ENCODE measurements around the gene SNU13. TPM values are rescaled to one million over a fixed set of nuclear protein-coding genes. Genes with fewer than 3 reads are reported as not detected.
A peak's percentile ranks its signal among the peaks of the same experiment; 100 is the strongest.

SNU13 gene
- total RNA-seq, 1 donor from 2014 or later = 133 TPM

DNA sequence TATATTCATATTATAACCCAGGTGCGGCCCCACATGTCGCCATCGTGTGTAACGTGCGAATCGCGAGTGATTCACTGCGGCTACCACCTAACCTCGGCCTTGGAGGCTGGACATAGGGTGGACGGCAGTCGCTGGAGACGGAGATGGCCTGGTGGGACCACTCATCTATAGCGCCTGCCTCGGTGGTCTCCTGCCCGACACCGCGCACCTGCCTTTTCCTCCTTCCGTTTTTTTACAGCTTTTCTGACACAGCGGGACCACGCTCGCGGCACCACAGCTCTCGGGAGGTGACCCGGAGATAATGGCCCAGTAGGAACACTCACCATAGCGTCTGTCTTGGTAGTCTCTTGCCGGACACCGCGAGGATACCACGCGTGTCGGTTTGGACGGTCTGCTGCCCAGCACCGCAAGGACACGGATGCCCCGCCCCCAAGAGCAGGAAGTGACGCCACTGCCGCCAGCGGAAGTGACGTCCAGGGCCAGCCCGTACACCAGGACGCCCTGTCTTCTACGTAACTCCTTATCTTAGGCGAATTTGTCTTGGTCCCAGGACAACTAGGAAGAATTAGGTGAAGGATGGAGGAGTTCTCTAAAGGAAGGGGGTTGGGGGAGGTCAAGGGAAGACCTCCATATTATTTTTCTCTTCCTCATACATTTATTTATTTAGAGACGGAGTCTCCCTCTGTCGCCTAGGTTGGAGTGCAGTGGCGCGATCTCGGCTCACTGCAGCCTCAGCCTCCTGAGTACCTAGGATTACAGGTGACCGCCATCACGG, 6.4 kb downstream of the SNU13 start:
- Mint-ChIP-seq H3K27me3 (ENCODE audit: unreplicated experiment) (peaks cover 4% of the 10 kb centered on the region), H3K4me3 (ENCODE audit: unreplicated experiment) (peak overlapping the region; percentile 98), H3K4me1 (ENCODE audit: unreplicated experiment) (peaks cover 5% of the 10 kb centered on the region), H3K36me3 (ENCODE audit: low read depth, unreplicated experiment) (peaks cover 9% of the 10 kb centered on the region), H3K9me3 (ENCODE audit: unreplicated experiment) (no peaks in the 10 kb centered on the region), H3K27ac (ENCODE audit: unreplicated experiment) (peak overlapping the region; percentile 84)
- TF ChIP-seq, protein P1, sequence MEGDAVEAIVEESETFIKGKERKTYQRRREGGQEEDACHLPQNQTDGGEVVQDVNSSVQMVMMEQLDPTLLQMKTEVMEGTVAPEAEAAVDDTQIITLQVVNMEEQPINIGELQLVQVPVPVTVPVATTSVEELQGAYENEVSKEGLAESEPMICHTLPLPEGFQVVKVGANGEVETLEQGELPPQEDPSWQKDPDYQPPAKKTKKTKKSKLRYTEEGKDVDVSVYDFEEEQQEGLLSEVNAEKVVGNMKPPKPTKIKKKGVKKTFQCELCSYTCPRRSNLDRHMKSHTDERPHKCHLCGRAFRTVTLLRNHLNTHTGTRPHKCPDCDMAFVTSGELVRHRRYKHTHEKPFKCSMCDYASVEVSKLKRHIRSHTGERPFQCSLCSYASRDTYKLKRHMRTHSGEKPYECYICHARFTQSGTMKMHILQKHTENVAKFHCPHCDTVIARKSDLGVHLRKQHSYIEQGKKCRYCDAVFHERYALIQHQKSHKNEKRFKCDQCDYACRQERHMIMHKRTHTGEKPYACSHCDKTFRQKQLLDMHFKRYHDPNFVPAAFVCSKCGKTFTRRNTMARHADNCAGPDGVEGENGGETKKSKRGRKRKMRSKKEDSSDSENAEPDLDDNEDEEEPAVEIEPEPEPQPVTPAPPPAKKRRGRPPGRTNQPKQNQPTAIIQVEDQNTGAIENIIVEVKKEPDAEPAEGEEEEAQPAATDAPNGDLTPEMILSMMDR (IDR thresholded peaks at IDR 0.05; ENCODE audit: unreplicated experiment) = no peak
- peak; percentile 81 for DNase-seq (ENCODE audit: low spot score)

DNA sequence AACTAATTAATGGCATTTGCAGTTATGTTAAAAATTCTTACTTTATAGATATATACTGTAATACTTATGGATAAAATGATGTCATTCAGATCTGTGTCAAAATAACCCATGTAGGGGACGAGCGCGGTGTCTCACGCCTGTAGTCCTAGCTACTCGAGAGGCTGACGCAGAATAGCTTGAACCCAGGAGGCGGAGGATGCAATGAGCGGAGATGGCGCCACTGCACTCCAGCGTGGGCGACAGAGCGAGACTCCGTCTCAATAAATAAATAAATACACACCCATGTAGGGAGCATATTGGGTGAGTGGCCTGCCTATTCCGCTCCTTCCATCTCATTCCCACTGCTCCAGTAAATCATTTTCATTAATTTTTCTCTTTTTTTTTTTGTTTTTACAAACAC, 7.1 kb downstream of the SNU13 start:
- Mint-ChIP-seq H3K27ac (ENCODE audit: unreplicated experiment) (no peak overlapping the region), H3K36me3 (ENCODE audit: low read depth, unreplicated experiment) (peaks cover 9% of the 10 kb centered on the region), H3K27me3 (ENCODE audit: unreplicated experiment) (peaks cover 4% of the 10 kb centered on the region), H3K4me3 (ENCODE audit: unreplicated experiment) (peak overlapping the region; percentile 98), H3K9me3 (ENCODE audit: unreplicated experiment) (no peaks in the 10 kb centered on the region), H3K4me1 (ENCODE audit: unreplicated experiment) (peaks cover 3% of the 10 kb centered on the region)
- DNase-seq (ENCODE audit: low spot score) = no peak
- TF ChIP-seq, protein P1 (IDR thresholded peaks at IDR 0.05; ENCODE audit: unreplicated experiment) = no peak

DNA sequence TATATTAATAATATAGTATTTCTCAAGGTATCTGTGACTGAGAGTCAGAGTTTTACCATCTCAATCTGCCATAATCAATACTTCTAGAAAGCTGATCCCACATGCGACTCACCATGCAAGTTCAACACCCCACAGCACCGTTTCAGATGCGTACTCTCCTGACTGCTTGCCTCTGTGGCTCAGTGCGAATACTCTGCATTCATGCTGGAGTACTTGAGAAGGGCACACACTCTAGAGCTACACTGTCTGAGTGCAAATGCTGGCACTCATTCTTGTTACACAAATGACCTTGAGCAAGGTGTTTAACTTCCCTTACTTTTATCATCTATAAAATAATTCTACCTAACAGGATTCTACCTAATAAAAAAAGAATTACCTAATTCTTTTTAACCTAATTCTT, 12.5 kb downstream of the SNU13 start:
- no peaks in the 10 kb centered on the region for H3K9me3 Mint-ChIP-seq (ENCODE audit: unreplicated experiment)
- H3K36me3 Mint-ChIP-seq (ENCODE audit: low read depth, unreplicated experiment) = peaks cover 21% of the 10 kb centered on the region
- peaks cover 3% of the 10 kb centered on the region for H3K27me3 Mint-ChIP-seq (ENCODE audit: unreplicated experiment)

DNA sequence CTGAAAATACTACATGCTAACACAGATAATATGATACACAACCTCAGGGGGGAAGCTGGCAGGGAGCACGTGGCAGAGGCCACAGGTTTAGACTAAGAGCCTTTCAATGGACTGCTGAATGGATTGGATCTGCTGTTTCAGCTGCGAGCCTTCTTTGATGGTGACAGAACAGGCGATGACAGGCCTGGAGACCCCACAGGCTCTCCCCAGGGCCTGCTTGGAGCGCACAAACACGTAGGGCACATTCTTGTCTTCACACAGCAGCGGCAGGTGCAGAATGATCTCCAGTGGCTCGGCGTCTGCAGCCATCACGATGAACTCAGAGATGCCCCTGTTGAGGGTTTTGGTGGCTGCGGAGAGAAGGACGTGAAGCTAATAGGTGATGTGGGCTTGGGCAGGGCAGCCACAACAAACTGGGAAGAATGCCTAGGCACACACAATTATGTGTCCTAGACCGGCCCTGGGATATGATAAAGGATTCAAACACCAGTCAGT, 13.8 kb downstream of the SNU13 start:
- TF ChIP-seq, protein P1 (IDR thresholded peaks at IDR 0.05; ENCODE audit: unreplicated experiment) = no peak
- peak overlapping the region; percentile 50 for H3K4me3 Mint-ChIP-seq (ENCODE audit: unreplicated experiment)
- no peaks in the 10 kb centered on the region for H3K9me3 Mint-ChIP-seq (ENCODE audit: unreplicated experiment)
- no peak for DNase-seq (ENCODE audit: low spot score)
- no peak overlapping the region for H3K27ac Mint-ChIP-seq (ENCODE audit: unreplicated experiment)
- H3K36me3 Mint-ChIP-seq (ENCODE audit: low read depth, unreplicated experiment) = peaks cover 21% of the 10 kb centered on the region
- peaks cover 3% of the 10 kb centered on the region for H3K27me3 Mint-ChIP-seq (ENCODE audit: unreplicated experiment)
- no peaks in the 10 kb centered on the region for H3K4me1 Mint-ChIP-seq (ENCODE audit: unreplicated experiment)

More for the DNA sequence above, 12.5 kb downstream of the SNU13 start:
- no peak overlapping the region for H3K4me3 Mint-ChIP-seq (ENCODE audit: unreplicated experiment)
- no peaks in the 10 kb centered on the region for H3K4me1 Mint-ChIP-seq (ENCODE audit: unreplicated experiment)
- TF ChIP-seq, protein P1 (IDR thresholded peaks at IDR 0.05; ENCODE audit: unreplicated experiment) = no peak
- DNase-seq (ENCODE audit: low spot score) = no peak
- H3K27ac Mint-ChIP-seq (ENCODE audit: unreplicated experiment) = no peak overlapping the region

Measured in endothelial cell (in vitro differentiated cells).